T-helper 9 cell (primary cell): ENCODE measurements around the gene SGPP2.
"Not testable (repeated sequence)": the region's sequence is repeated elsewhere in the genome, so short reads cannot be mapped to it uniquely, and the experiment has no call there.

Experiments
- DNase-seq: peaks from one replicate; pipeline ENCODE4 v3.0.0-alpha.2; 2020

Gene SGPP2

DNA sequence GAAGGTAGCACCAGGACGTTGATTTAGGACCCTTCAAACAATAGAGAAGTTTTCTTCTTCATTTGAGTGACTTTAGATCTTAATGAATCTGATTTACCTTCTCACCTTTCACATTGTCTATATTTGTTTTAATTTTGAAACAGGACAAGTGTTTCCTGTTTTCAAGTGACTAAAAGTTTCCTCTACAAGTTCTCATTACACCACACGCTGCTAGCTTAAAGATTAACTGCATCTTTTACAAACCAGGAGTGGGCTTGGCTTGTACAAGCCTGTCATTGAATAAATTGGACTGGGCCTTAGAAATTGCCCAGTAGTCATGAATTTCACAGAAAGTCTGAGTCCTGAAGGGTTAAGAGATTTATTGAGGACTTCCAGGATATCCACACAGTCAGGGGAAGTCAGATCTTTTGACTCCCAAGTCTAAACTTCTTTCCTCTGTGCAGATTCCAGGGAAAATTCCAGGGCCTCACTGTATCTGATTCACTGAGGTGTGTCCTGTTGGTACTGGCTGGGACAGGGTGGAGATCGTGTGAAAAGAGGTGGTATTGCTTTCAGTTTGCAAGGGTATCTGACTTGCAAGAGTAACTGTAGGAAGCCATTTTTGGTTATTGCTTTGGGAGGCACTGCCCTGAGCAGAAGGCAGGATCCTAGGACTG, 3.4 kb downstream of the SGPP2 start:
- no peak for DNase-seq

DNA sequence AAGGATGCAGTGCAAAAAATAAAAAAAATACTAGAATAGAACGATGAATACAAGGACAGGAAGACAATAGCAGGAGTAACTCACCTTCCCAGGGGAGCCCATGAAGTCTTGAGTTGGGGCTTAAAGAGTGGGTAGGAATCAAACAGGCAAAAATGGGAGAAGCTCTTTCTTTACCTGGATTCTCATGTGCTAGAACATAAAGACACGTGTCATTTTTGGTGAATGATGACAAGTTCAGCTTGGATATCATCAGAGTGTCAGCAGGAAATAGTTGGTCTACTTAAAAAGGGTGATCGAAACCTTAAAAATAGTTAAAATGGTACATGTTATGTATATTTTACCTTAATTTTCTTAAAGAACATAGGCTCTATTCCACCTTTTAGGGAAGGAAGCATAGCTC, 5.7 kb downstream of the SGPP2 start:
- DNase-seq: no peak

DNA sequence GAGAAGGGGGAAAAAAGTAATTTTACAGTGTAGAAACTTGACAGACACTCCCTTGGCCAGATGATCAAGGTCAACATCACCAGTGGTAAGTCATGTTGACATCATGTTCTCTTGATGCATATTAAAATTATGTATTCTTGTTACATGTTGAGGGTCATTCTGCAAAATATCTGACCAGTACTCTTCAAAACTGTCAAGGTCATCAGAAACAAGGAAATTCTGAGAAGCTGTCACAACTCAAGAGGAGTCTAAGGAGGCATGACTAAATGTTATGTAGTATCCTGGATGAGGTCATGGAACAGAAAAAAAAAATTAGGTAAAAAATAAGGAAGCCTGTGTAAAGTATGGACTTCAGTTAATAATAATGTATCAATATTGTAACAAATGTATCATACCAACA, 6.3 kb downstream of the SGPP2 start:
- DNase-seq: no peak

DNA sequence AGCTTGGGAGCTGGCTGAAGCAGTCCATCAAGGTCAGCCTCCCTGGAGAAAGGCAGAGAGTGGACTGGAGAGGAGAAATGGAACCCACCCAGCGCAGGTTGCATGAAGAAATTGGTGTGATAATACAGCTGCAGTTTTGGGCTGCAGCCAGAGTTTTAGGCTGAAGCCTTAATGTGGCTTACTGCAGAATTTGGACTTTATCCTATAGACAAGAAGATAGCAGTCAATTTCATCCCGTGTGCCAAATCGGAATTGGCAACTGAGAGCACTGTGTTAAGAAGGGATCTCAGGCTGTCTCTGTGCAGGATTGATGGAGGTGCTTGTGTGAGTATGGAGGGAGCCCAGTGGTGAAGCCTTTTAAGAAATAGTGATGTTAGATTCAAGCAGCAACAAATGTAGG, 7.5 kb downstream of the SGPP2 start:
- no peak for DNase-seq

DNA sequence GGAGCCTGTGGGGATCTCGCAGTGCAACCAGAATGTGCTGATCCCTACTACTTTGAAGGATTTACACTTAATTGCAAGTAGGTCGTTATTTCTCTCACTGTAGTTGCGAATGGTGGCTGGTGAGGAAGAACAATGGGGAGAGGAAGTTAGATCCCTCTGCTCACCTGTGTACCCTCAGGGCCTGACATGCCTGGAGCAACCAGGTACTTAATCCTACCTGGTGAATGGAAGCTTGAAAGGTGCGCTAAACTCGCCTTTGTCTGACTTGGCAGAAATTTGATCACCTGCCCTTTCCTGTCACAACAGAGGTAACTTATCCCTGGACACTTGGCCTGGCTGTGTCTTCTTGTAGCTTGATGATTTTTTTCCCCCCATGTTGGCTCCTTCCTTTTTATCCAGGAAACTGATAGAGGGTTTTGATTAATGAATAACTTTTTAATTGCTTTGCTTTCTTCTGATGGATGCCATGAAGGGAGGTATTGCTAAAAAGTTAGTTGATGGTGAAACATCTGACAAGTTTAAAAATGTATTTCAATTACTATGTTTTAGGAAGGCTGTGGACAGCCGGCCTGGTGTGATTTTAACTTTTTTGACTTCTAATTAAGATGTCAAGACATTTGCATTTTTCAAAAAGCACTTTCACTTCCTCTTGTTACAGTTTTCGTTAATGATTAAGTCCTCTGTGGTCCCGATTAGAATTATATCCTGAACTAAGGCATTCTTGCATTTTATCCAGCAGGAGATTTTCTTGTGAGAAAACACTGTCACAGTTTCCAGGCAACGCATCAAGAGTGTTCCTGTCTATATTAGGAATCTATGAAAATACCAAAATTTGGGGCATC, 9.2 kb downstream of the SGPP2 start:
- no peak for DNase-seq

DNA sequence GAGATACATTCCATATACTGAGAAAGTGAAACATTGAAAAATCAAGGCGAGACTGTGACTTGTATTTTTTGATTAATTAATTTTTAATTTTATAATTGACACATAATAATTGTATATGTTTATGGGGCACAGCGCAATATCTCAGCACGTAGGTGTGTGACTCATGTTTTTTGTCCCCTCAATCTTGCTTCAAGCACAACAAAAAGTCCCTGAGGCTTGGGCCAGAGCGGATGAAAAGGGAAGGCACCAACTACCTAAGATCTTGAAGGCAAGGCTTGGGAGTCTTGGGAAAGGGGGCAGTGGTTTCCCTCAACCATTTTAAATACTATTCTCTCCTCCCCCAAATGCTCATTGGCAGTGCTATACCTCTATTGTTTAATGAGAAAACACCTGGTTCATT, 9.9 kb downstream of the SGPP2 start:
- no peak for DNase-seq

DNA sequence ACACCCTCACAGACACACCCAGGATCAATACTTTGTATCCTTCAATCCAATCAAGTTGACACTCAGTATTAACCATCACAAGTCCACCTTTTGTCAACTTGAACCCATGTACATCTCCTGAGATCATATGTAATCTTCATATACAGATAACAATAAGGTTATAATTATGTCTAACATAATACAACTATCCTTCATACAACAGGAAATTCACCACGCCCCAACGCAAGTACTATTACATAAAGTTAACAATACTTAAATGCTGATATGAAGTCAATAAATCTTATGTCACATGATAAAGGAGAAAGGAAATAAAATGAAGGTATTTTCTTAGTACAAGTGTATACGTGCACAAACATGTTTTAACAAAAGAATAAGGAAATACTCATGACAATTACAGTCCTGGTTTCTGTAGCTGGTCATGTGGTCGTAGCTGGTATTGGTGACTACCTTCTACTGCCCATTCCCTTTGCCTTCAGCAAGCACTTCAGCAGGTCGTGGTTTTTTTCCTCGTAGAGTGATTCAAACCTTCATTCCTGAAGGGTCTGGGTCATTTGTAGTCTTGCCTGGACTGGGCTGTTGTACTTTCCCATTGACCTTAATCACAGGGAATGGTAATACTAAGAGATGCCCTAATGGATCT, 11.2 kb downstream of the SGPP2 start:
- not testable (repeated sequence) for DNase-seq

DNA sequence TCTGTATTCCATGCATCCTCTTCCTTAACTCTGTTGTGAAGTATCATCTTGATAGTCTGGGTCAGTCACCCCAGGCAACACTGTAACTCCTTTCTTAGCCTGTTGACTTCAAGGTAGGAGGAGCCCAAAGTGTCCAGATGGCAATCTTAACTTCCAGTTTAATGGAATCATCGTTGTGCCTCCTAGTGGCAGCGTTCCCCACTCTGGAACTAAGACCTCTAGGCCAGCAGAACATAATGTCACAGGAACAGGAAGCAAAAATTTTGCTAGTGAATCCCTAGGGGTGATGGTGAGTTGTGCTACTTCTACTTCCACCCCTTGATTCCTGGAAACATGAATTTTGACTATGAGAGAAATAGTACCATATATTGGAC, 11.7 kb downstream of the SGPP2 start:
- DNase-seq: no peak

DNA sequence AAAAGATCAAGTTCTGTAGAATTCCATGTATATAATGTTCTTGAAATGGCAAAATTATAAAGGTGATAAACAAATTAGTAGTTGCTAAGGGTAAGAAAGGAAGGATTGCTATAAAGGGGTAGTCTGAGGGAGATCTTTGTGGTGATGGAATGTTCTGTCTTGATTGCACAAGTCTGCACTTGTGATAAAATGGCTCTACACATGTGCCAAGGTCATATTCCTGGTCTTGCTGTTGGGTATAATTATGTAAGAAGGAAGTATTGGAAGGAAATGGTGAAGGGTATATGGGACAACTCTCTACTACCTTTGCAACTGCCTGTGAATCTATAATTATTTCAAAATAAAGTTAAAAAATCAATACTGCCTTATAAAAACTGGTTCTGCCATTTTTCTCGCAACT, 15.3 kb downstream of the SGPP2 start:
- DNase-seq: no peak

DNA sequence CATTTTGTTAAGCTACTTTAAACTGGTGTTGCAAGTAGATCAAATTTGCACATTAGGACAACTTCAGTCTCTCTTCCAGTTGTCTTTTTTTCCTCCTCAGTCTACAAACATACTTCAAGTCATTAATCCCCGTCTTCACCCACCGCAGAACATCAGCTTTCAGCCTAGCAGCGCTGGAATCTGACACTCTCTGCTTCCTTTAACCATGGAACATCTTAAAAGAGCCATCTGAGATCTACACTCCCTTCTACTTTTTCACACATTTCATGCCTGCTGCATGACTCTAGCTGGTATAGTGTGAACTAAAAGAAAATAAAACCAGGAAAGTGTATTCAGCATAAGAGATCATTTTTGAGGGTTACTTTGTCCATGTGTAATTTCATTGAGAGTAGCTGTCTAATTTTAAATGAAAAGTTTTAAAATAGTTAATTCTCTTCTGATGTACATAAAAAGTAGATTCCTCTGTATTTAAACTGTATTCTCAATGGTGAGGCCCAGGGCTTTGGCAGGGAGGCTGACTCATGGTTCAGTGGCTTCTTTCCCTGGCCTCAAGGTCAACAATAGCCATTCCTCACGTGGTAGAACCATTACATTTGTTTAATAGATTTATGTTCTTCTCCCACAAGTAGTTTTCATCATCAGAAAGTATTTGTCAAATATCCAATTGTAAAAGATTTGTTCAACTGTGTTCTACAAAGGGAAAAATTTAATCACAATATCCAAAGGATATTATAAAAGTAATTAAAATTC, 16.5 kb downstream of the SGPP2 start:
- DNase-seq: no peak

DNA sequence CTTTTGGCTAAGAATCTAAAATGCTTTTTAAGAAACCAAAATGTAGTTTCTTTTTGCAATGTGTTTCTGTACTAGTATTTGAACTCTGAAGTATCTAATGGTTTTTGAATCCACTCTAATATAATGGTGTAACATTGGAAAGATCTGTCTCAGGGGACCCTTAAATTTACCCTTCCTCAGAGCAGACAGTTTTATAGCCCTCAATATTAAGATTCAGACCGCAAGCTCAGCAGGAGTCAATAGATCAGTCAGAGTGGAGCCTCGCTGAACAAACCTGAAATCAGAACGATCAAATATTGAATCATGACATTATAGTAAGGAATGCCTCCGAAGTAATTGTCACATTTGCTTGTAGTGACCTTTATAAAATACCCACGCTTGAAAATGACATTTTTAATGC, 18.3 kb downstream of the SGPP2 start:
- DNase-seq: no peak

DNA sequence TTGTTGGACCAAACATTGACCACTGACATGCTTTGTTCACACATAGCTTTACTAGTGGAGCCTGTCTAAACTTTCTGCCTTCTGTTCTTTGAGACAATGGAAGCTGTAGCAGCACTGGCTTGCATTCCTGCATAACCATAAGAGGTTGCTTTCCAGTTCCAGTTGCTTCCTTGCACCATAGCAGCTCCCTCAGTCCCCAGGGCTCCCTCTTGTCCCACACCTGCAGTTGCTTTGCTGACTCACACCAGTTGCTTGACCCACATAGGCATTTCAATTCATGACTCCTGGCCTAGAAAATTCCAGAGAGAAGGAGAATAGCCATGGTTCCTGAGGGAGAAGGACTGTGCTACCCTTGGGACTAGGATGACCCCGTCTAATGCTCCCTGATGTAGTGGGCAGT, 20.9 kb downstream of the SGPP2 start:
- no peak for DNase-seq

DNA sequence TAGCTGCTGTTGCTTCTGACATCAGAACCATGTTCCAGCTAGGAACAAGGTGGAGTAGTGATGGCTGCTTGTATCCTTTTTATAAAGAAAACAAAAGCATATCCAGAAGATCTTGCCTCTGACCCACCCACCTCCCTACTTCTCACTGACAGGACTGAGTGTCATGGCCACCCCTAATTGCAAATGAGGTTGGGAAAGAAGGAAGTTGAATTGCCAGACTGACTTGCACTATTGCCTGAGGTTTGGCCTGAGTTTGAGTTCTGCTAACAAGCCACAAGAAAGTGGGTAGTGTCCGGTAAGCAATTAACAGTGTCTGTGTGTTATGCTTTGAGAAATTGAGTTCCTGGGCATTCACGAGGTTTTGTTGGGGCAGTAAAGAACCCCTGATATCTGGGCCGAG, 22.8 kb downstream of the SGPP2 start:
- DNase-seq: no peak

DNA sequence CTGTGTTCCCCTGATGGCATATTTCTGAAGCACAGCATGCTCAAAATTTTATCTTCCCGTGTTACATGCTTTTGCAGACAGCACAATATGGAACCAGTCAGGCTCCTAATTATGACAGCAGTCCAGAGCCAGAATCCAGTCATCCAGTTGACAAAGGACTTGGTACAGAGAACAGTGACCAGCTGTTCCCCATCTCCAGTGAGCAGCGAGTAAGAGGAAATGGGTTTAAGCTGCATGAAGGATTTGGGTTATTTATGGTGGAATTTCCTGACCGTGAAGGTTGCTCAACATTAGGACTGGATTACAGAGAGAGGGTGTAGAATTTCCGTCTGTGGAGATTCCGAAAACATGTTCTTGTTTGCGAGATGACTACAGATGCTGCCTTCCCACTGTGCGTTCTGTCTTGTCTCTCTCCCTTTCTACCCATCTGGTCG, 24.4 kb downstream of the SGPP2 start:
- no peak for DNase-seq

DNA sequence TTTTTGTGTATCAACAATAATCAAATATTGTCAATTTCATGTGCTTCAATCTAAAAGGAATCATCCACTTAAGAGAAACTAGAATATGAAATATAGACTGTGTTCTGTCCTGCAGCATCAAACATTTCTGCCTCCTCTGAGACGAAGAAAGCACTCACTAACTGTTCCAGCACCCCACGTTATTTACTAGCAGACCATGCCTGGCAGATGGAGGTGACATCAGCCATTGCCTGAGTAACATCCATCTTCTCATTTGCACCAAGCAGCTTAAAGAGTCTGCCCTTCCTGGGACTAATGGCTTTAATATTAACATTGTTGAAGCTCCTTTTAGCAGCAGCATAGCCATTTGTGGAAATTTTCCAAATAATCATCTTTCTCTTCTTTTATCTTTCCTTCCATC, 25.7 kb downstream of the SGPP2 start:
- DNase-seq: no peak

DNA sequence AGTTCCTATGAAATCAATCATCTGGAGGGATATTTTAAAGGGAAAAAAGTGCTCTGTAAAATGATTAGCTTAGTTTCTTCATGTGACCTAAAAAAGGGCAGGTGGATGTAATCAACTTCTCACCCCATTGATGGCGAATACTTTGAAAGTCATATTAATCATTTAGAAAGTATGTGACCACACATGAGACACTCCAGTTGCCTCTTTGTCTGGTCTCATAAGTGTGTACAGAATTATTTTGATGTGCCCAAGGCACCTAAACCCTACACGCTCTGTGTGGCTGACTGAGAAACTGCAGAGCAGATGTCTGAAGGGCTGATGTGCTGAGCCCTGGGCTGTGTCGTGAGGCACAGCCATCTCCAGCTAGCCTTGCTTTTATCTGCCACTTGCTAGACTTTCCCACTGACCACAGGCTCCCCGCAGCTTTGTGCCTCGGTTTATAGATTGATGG, 26.9 kb downstream of the SGPP2 start:
- no peak for DNase-seq

DNA sequence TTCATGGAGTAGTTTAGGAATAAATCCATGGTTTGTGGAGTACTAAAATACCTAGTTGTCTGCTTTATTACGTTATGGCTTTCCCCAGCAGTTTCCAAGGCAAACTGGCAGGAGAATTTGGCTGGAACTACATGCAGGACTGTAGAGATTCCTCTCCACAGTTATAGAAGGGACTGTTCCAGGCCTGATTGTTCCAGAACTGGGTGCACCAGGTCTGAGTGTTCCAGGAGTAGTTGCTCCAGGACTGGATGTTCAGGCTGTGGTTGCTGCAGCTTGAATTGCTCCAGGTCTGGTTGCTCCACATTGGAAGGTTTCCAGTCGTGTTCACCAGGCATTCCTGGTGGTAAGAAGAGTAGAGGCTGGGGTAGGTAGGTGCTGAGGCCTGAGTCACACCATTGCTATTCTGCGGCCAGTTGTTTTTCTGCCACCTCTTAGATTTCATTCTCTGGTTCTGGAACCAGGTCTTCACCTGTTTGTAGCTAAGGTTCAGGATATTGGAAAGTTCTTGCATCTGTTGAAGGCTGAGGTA, 28.1 kb downstream of the SGPP2 start:
- no peak for DNase-seq

DNA sequence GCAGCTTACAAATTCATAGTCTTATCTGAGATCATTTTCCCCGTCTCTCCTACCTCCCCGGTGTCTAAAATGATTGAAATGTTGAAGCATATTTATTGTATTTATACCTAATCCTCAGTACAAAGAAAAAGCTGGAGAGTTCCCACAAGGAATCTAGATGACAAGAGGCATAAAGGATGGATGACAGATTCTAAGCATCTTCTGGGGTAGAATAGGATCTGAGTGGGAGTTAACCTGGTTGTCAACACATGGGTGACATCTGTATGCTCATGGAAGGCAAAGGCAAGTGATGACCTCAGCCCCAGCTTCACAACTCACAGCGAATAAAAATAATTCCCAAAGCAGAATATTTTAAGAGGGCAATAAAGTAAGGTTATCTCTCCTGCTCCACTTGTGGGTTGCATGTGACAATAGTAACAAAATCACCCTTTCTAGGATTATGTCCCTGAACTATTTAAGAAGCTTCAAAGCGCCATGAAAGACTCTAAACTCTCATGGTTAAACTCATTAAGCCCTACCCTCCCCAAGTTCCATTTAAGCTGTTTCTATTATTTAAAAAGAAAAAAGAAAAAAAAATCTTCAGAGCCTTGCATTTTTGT, 32.2 kb downstream of the SGPP2 start:
- no peak for DNase-seq

DNA sequence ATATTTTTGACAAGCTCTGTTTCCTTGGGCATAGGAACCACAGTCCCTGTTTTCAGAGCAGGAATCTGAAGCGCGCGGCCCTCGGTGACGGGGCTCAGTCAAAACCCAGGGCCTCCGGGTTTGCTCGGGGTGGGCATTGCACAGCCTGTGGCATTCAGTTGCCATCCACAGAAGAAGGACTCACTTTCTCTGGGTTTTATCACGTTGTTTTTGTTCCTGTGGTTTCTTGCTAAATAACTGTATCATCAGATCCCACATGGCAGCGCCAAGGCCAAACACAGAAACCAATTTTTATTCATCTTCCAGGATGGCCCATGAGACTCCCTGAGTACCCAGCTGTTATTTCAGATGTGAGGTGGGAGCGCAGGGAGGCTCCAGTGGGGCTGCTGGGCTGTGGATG, 35.6 kb downstream of the SGPP2 start:
- no peak for DNase-seq

DNA sequence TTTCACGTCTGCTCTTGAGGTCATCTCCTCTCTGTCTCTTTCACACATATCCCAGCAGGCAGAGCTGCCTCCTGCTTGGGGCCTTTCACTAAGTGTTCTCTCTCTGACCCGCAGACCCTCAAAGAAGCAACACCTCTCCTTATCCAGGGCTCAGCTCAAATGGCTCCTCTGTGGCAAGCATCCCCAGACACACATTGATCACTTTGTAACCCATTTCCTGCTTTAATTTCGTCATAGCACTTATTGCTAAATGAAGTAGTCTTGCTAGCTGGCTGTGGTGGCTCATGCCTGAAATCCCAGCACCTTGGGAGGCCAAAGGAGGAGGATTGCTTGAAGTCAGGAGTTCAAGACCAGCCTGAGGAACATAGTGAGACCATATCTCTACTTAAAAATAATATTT, 41.4 kb downstream of the SGPP2 start:
- DNase-seq: no peak

DNA sequence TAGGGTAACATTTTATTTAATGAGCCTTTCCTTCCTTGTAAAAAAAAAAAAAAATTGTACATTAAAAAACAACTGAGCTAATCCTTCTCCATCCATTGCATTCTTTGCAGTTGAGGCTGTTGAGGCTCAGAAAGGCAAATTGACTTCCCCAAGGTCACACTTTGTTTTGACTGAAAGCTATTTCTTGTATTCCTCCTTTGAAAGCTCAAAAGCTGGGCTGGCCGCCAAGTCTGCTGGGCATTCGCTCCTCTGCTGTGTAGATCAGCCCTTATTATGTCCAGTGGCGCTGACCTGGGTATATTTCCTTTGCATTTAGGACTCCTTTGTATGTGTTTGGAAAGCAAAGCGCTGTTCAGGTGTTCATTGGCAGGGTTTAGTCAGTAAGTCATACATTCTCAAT, 44.0 kb downstream of the SGPP2 start:
- DNase-seq: no peak

DNA sequence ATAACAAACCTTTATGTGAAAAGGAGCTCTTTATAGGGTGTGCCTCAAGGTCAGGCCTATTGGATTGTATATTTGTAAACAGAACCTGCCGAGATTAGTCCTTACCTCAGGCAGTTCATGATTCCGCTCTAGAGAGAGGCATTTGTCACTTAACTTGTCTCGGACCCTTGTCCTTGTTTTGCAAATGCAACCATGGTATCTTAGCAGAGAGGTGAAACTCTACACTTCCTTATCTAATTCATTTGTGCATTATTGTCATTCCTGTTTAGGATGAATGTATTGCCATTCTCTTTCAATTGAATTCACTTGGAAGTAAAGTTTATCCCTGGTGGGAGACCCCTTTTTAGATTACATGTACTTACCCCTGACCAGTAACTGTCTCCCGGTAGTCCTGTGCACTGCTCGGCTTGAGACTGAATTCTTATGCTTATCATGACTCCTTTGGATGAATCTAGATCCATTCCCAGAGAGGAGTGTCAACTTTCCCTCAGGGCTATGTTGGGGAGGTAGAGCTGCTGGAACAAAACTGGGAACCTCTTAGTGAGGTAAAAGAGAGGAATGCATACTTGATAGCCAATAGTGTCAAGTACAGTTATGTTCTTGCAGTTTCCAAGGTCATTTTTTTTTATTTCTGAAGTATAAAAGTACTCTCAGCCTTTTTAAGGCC, 46.6 kb downstream of the SGPP2 start:
- no peak for DNase-seq
